ENCODE results near the gene DOK3. TPM values are rescaled to one million over a fixed set of nuclear protein-coding genes. Genes with fewer than 3 reads are reported as not detected.

DOK3 gene
- polyA plus RNA-seq, 1 donor (not counting 4 experiments of a cell fraction or from before 2014, with no cell fraction given), result 1.7 TPM

DNA sequence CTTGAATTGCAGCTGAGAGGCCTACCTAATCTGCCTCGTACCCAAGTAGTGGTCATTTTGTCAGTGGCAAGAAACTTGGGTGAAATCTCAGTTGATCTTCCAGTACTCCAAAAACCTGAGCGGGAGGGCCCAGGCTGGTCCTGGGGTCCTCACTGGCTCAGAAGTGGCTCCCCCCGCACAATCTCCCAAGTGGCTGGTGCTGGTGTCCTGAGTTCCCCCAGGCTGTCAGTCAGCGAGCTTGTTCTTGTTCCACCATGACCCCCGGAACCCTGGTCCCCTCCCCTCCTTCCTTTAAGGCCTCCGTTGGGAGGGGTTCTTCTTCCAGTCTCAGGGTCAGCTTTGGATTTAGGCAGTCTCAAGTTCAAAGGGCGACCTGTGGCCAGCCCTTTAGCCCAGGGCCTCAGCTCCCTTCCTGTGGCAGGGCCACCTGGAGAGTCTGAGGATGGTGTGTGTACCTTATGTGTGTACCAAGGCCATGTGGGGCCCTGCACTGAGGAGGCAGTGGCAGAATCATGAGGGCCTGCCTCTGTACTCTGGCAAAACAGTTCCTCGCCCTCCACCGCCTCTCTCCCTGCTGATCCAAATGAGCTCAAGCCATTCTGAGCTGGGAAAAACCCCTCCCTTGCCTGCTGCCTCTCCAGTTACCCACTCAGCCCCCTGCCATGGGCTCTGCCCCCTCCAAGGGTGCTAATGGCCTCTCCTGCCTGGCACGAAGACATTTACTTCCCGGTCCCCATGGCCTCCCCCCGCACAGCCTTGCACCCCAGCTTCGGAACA lies 31.7 kb downstream of the DOK3 start:
- dilution Hi-C loops (cut with MboI; ENCODE audit: extremely low pct_ligation_motif_present, low sequenced_read_pairs), result no loop called here
- no peak overlapping the region for H3K4me3 ChIP-seq (ENCODE audit: control insufficient read depth in 2 of 3, extremely low read depth in 1 of 3, insufficient read depth in 2 of 3, low read depth in 1 of 3, low read length in 3 of 3)
- no peaks in the 10 kb centered on the region for H3K9me3 ChIP-seq (ENCODE audit: control insufficient read depth, low read depth, low read length)
- no peak for TF ChIP-seq EZH2 (IDR thresholded peaks at IDR 0.05; ENCODE audit: low read length)
- TF ChIP-seq, protein P1, sequence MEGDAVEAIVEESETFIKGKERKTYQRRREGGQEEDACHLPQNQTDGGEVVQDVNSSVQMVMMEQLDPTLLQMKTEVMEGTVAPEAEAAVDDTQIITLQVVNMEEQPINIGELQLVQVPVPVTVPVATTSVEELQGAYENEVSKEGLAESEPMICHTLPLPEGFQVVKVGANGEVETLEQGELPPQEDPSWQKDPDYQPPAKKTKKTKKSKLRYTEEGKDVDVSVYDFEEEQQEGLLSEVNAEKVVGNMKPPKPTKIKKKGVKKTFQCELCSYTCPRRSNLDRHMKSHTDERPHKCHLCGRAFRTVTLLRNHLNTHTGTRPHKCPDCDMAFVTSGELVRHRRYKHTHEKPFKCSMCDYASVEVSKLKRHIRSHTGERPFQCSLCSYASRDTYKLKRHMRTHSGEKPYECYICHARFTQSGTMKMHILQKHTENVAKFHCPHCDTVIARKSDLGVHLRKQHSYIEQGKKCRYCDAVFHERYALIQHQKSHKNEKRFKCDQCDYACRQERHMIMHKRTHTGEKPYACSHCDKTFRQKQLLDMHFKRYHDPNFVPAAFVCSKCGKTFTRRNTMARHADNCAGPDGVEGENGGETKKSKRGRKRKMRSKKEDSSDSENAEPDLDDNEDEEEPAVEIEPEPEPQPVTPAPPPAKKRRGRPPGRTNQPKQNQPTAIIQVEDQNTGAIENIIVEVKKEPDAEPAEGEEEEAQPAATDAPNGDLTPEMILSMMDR (optimal IDR thresholded peaks at IDR 0.05 in 1 of 3, IDR thresholded peaks at IDR 0.05 in 1 of 3, conservative IDR thresholded peaks at IDR 0.05 in 1 of 3; ENCODE audit: extremely low read depth in 1 of 3, insufficient read depth in 2 of 3, low read length in 3 of 3), result no peak
- no peak overlapping the region for H3K9ac ChIP-seq (ENCODE audit: control insufficient read depth, extremely low read depth, insufficient read depth, low read length)
- H3K9me1 ChIP-seq (ENCODE audit: control insufficient read depth, extremely low read depth, insufficient read depth, low read length), result no peaks in the 10 kb centered on the region
- no peak overlapping the region for H3K27ac ChIP-seq (ENCODE audit: control insufficient read depth, insufficient read depth, low read length)
- H2AFZ ChIP-seq (ENCODE audit: control insufficient read depth, low read length), result no peak overlapping the region
- H3K4me1 ChIP-seq (ENCODE audit: control insufficient read depth, extremely low read depth, insufficient read depth, low read length), result peaks cover 11% of the 10 kb centered on the region
- H3K79me2 ChIP-seq (ENCODE audit: control insufficient read depth, insufficient read depth, low read length), result no peaks in the 10 kb centered on the region
- no peaks in the 10 kb centered on the region for H3K27me3 ChIP-seq (ENCODE audit: control insufficient read depth, extremely low read depth, insufficient read depth, low read length)
- no peak overlapping the region for H3K4me2 ChIP-seq (ENCODE audit: control insufficient read depth, extremely low read depth, insufficient read depth, low read depth, low read length)
- FAIRE-seq (no peak), DNase-seq (ENCODE audit: low read depth, low spot score) (no peak)
- no peaks in the 10 kb centered on the region for H4K20me1 ChIP-seq (ENCODE audit: control insufficient read depth, extremely low read depth, insufficient read depth, low read length)
- peaks cover 4 to 5% of the 10 kb centered on the region in 2 experiments for H3K36me3 ChIP-seq (ENCODE audit: control insufficient read depth in 2 of 2, extremely low read depth in 1 of 2, insufficient read depth in 2 of 2, low read length in 2 of 2)

DNA sequence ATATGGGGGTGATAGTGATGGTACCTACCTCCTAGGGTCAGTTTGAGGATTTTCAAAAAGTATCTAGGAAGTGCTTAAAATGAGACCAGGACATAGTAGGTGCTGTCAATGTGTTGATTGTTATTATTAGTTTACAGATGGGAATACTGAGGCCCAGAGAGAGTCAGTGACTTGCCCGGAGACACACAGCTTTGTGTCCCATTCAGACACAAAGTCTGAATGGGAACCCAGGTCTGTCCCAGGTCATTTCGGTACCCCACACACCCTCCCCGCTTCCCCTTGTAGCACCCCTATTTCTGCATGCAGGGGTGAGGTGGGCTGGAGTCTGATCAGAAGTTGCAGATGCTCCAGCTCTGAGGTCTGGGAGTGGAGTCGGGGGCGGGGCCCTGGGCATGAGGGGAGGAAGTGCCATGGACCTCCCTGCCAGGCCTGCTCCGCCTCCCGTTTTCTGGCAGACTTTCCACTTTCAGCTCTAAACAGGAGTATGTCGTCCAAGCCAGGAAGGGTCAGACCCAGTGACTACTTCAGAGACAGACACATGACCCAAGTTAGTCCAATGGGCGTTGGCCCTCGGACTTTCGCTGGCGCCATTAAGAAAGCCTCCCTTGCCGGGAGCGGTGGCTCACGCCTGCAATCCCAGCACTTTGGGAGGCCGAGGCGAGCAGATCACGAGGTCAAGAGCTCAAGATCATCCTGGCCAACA lies 32.9 kb downstream of the DOK3 start:
- no peak for FAIRE-seq
- Histone ChIP-seq H4K20me1 (ENCODE audit: control insufficient read depth, extremely low read depth, insufficient read depth, low read length) (no peaks in the 10 kb centered on the region), H3K27me3 (ENCODE audit: control insufficient read depth, extremely low read depth, insufficient read depth, low read length) (no peaks in the 10 kb centered on the region)

More for the DNA sequence above, 32.9 kb downstream of the DOK3 start:
- no peak overlapping the region for H3K27ac ChIP-seq (ENCODE audit: control insufficient read depth, insufficient read depth, low read length)
- no peak overlapping the region for H2AFZ ChIP-seq (ENCODE audit: control insufficient read depth, low read length)
- H3K4me2 ChIP-seq (ENCODE audit: control insufficient read depth, extremely low read depth, insufficient read depth, low read depth, low read length), result no peak overlapping the region
- TF ChIP-seq, protein P1 (optimal IDR thresholded peaks at IDR 0.05 in 1 of 3, IDR thresholded peaks at IDR 0.05 in 1 of 3, conservative IDR thresholded peaks at IDR 0.05 in 1 of 3; ENCODE audit: extremely low read depth in 1 of 3, insufficient read depth in 2 of 3, low read length in 3 of 3), result no peak
- TF ChIP-seq EZH2 (IDR thresholded peaks at IDR 0.05; ENCODE audit: low read length), result no peak
- H3K36me3 ChIP-seq (ENCODE audit: control insufficient read depth in 2 of 2, extremely low read depth in 1 of 2, insufficient read depth in 2 of 2, low read length in 2 of 2), result peaks cover 3 to 4% of the 10 kb centered on the region in 2 experiments
- DNase-seq (ENCODE audit: low read depth, low spot score), result no peak
- peaks cover 17% of the 10 kb centered on the region for H3K4me1 ChIP-seq (ENCODE audit: control insufficient read depth, extremely low read depth, insufficient read depth, low read length)
- no peak overlapping the region for H3K9ac ChIP-seq (ENCODE audit: control insufficient read depth, extremely low read depth, insufficient read depth, low read length)
- no peak overlapping the region for H3K4me3 ChIP-seq (ENCODE audit: control insufficient read depth in 2 of 3, extremely low read depth in 1 of 3, insufficient read depth in 2 of 3, low read depth in 1 of 3, low read length in 3 of 3)
- dilution Hi-C loops (cut with MboI; ENCODE audit: extremely low pct_ligation_motif_present, low sequenced_read_pairs), result no loop called here
- H3K9me3 ChIP-seq (ENCODE audit: control insufficient read depth, low read depth, low read length), result no peaks in the 10 kb centered on the region
- H3K9me1 ChIP-seq (ENCODE audit: control insufficient read depth, extremely low read depth, insufficient read depth, low read length), result no peaks in the 10 kb centered on the region
- H3K79me2 ChIP-seq (ENCODE audit: control insufficient read depth, insufficient read depth, low read length), result peaks cover 6% of the 10 kb centered on the region
